Esophagus muscularis mucosa (tissue), 4 donors: ENCODE data around the gene SIX4. TPM values are rescaled to one million over a fixed set of nuclear protein-coding genes. Genes with fewer than 3 reads are reported as not detected.

Experiments used
- DNase-seq: peaks from one replicate; pipeline ENCODE4 v3.0.0-alpha.2; 2017; ENCODE audit errors: extremely low spot score
- H3K27ac ChIP-seq, 4 donors: fragments of 200-600 bp; sonication (generic); replicated peaks in 1 of 4; 1 replicate in 3 of 4; 2 replicates in 1 of 4; pipeline ENCODE4 v1.5.1; 2016 to 2019; ENCODE audit warnings: mild to moderate bottlenecking in 1 of 4
- H3K27me3 ChIP-seq, 4 donors: fragments of 200-600 bp; sonication (generic); one replicate each; pipeline versions ENCODE4 v1.5.1 to v1.6.0; 2016 to 2019
- H3K36me3 ChIP-seq, 4 donors: fragments of 200-600 bp; sonication (generic); one replicate each; pipeline ENCODE4 v1.5.1; 2016 to 2019
- H3K4me1 ChIP-seq, 4 donors: fragments of 200-600 bp; sonication (generic); one replicate each; pipeline ENCODE4 v1.5.1; 2016 to 2019
- H3K4me3 ChIP-seq, 4 donors: fragments of 200-600 bp; sonication (generic); 1 replicate in 2 of 4; 2 replicates in 2 of 4; pipeline ENCODE4 v1.5.1; 2016 to 2019; ENCODE audit warnings: mild to moderate bottlenecking in 4 of 4, moderate library complexity in 1 of 4
- H3K9me3 ChIP-seq, 4 donors: fragments of 200-600 bp; sonication (generic); 1 replicate in 3 of 4; 2 replicates in 1 of 4; pipeline ENCODE4 v1.5.1; 2016 to 2019
- CTCF ChIP-seq, 3 experiments: fragments of 200-600 bp in 2 of 3; fragments of 450-650 bp in 1 of 3; sonication (generic) in 2 of 3; IDR thresholded peaks; one replicate each; pipeline ENCODE4 v1.5.1; 2017 to 2019; ENCODE audit warnings: antibody characterized with exemption in 3 of 3, mild to moderate bottlenecking in 2 of 3, moderate library complexity in 1 of 3
- EP300 ChIP-seq: sonication (generic); formaldehyde crosslinking; IDR thresholded peaks from one replicate; pipeline ENCODE4 v1.6.1; 2017; ENCODE audit warnings: antibody characterized with exemption
- POLR2A ChIP-seq: fragments of 450-650 bp; IDR thresholded peaks from one replicate; pipeline ENCODE4 v1.6.1; 2017; ENCODE audit warnings: antibody characterized with exemption, moderate library complexity, mild to moderate bottlenecking, low read depth
- POLR2AphosphoS5 ChIP-seq, 2 donors: sonication (generic); formaldehyde crosslinking; IDR thresholded peaks; one replicate each; pipeline ENCODE4 v1.6.1; 2017; ENCODE audit warnings: antibody characterized with exemption in 2 of 2
- WGBS: methylation state at CpG from one replicate; pipeline ENCODE4 v1.1.5; 2018; 5-methylcytosine and 5-hydroxymethylcytosine counted together
- intact Hi-C: fragments of 100-400 bp; cut with DNase I; formaldehyde crosslinking; loops from one replicate; pipeline ENCODE4 v1.15.1; 2023
- total RNA-seq, 4 donors: library from RNA; depleted of rRNA; stranded (reverse); fragments of >200 nt; gene quantifications; one replicate each; pipeline versions ENCODE4 v1.1.0 to v1.2.1, GENCODE V29; 2016

Gene SIX4
- total RNA-seq, 4 donors from 2014 or later: 1.7 to 4.2 (median 2.7) TPM

GRCh38 chr14:60753264-60754119, 29.3 kb upstream of the SIX4 start:
- H3K36me3 ChIP-seq: no peaks in the 10 kb centered on the region
- no peak for DNase-seq
- no peak overlapping the region for H3K4me3 ChIP-seq
- no peaks in the 10 kb centered on the region for H3K27me3 ChIP-seq
- peaks cover 0 to 18% (median 13%) of the 10 kb centered on the region in 4 donors for H3K4me1 ChIP-seq
- 75% methylated on average over 7 of the region's 7 CpGs for WGBS
- intact Hi-C loops: no loop called here
- H3K9me3 ChIP-seq: no peaks in the 10 kb centered on the region
- TF ChIP-seq CTCF (IDR thresholded peaks at IDR 0.05) (no peak), POLR2AphosphoS5 (IDR thresholded peaks at IDR 0.05) (no peak), EP300 (no peak), POLR2A (no peak)
- no peak overlapping the region for H3K27ac ChIP-seq

GRCh38 chr14:60744566-60744965, 20.4 kb upstream of the SIX4 start:
- Histone ChIP-seq H3K27me3 (no peaks in the 10 kb centered on the region), H3K27ac (no peak overlapping the region), H3K4me1 (no peaks in the 10 kb centered on the region), H3K9me3 (peaks cover 0 to 11% (median 7%) of the 10 kb centered on the region in 4 donors), H3K36me3 (no peaks in the 10 kb centered on the region), H3K4me3 (no peak overlapping the region)
- no peak for DNase-seq
- intact Hi-C loops: no loop called here
- TF ChIP-seq CTCF (IDR thresholded peaks at IDR 0.05) (no peak), POLR2AphosphoS5 (IDR thresholded peaks at IDR 0.05) (no peak), EP300 (no peak), POLR2A (no peak)

- Histone ChIP-seq H3K9me3 (peaks cover 0 to 9% (median 7%) of the 10 kb centered on the region in 4 donors), H3K4me3 (no peak overlapping the region), H3K27me3 (no peaks in the 10 kb centered on the region), H3K27ac (no peak overlapping the region), H3K4me1 (peaks cover 19 to 37% (median 25%) of the 10 kb centered on the region in 4 donors), H3K36me3 (no peaks in the 10 kb centered on the region)
- no peak for TF ChIP-seq CTCF (IDR thresholded peaks at IDR 0.05)
- no peak for TF ChIP-seq POLR2A
- intact Hi-C loops: no loop called here
- no peak for DNase-seq
- WGBS: 88% methylated on average over 4 of the region's 4 CpGs
Measured at GRCh38 chr14:60738843-60739508, 14.8 kb upstream of the SIX4 start.

GRCh38 chr14:60736494-60736893, 12.3 kb upstream of the SIX4 start:
- intact Hi-C loops: no loop called here
- Histone ChIP-seq H3K4me3 (peak overlapping the region in 2 of 4 donors; percentile 79 to 93), H3K9me3 (no peaks in the 10 kb centered on the region), H3K4me1 (peaks cover 20 to 38% (median 25%) of the 10 kb centered on the region in 4 donors), H3K27ac (no peak overlapping the region), H3K27me3 (no peaks in the 10 kb centered on the region), H3K36me3 (no peaks in the 10 kb centered on the region)
- DNase-seq: no peak
- TF ChIP-seq EP300 (no peak), POLR2A (no peak), CTCF (IDR thresholded peaks at IDR 0.05) (no peak), POLR2AphosphoS5 (IDR thresholded peaks at IDR 0.05) (no peak)
- 23% methylated on average over 4 of the region's 4 CpGs for WGBS
